ENCODE measurements around the gene NLGN4Y. TPM values are rescaled to one million over a fixed set of nuclear protein-coding genes. Genes with fewer than 3 reads are reported as not detected.

Gene NLGN4Y
- total and polyA plus RNA-seq, 2 of the 13 experiments (the other 11 are each of a cell fraction or from before 2014, with no cell fraction given), result 6.0 to 16.5 TPM

DNA sequence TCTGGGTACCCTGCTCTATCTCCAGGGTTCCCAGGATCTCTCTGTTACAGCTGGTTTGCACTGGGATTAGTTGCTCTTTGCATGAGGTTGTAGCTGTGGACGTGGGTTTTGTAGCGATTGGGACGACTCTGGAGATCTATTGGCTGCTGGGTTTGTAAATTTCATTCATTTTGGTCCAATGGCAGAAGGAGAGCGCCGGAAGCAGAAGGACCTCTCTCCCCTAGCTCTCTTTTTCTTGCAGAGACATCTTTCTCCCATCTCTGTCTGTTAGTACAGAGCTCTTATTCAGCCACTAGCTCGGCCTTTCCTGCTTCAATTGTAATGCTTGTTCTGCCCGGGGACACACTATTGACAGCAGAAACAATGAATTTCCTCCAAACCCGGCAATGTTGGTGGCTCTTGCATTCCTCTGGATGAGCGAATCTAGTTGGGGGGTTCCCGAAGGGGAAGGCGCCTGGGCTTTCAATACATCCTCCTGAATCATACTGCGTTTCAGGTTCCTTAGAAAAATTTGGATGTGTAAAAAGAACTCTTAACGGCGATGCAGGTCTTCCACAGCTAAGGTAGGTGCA is 1.9 kb upstream of the NLGN4Y start:
- 70% methylated on average over 9 of the region's 14 CpGs for WGBS (ENCODE audit: low lambda C conversion rate)
- in situ Hi-C loops (cut with HindIII; ENCODE audit: extremely low pct_ligation_motif_present, low pct_unique_long_range_greater_than_20kb) (no loop called here), intact Hi-C loops (cut with micrococcal nuclease; ENCODE audit: unreplicated experiment) (no loop called here)
- H3K9me3 ChIP-seq (ENCODE audit: low read length), result no peaks in the 10 kb centered on the region
- ATAC-seq, result no peak
- no peak overlapping the region for H3K9ac ChIP-seq (ENCODE audit: insufficient read depth, low read depth, low read length)
- H3K36me3 ChIP-seq (replicated peaks in 1 of 2; ENCODE audit: control insufficient read depth in 1 of 2, insufficient read depth in 2 of 2, low read length in 2 of 2), result no peaks in the 10 kb centered on the region
- peaks cover 14% of the 10 kb centered on the region for H3K79me2 ChIP-seq (ENCODE audit: insufficient read depth, low read length)
- H3K4me2 ChIP-seq (ENCODE audit: low read depth, low read length), result no peak overlapping the region
- POLR2A ChIA-PET, result no interaction called here
- DNase-seq (ENCODE audit: low spot score), result no peak
- no peak overlapping the region for H2AFZ ChIP-seq (ENCODE audit: low read length)
- no peak overlapping the region for H3K27ac ChIP-seq (ENCODE audit: extremely low read length, insufficient read depth, low read length)
- H3K4me3 ChIP-seq (replicated peaks in 1 of 3; ENCODE audit: insufficient read depth in 1 of 3, low read depth in 2 of 3, low read length in 3 of 3), result no peak overlapping the region
- peaks cover 16% of the 10 kb centered on the region for H3K4me1 ChIP-seq (ENCODE audit: insufficient read depth, low read length)
- CTCF ChIA-PET (ENCODE audit: low intra/inter-chr PET ratio, low total read pairs), result no interaction called here
- H4K20me1 ChIP-seq (ENCODE audit: insufficient read depth, low read length), result no peaks in the 10 kb centered on the region; the same call in 1 of the 2 replicates
- BruUV-seq (replicated peaks), result no TSS peak
- no peak for FAIRE-seq
- no peaks in the 10 kb centered on the region; a peak in 1 of 5 replicates for H3K27me3 ChIP-seq (ENCODE audit: control insufficient read depth in 1 of 2, insufficient read depth in 2 of 2, low read length in 2 of 2)
- no peak for TF ChIP-seq ZNF562 (CRISPR knock-in tag; IDR thresholded peaks at IDR 0.05; ENCODE audit: borderline replicate concordance)
- no peak for TF ChIP-seq ZNF75D (CRISPR knock-in tag; IDR thresholded peaks at IDR 0.05; ENCODE audit: borderline replicate concordance)
- TF ChIP-seq ZNF30 (CRISPR knock-in tag; IDR thresholded peaks at IDR 0.05), result no peak
- no peak for TF ChIP-seq ZNF12 (CRISPR knock-in tag; IDR thresholded peaks at IDR 0.05)
- no peak for TF ChIP-seq TARDBP (CRISPR knock-in tag; IDR thresholded peaks at IDR 0.05)
- no peak for TF ChIP-seq DPF2 (CRISPR knock-in tag; IDR thresholded peaks at IDR 0.05; ENCODE audit: borderline replicate concordance, low read depth)
- TF ChIP-seq, protein P1, sequence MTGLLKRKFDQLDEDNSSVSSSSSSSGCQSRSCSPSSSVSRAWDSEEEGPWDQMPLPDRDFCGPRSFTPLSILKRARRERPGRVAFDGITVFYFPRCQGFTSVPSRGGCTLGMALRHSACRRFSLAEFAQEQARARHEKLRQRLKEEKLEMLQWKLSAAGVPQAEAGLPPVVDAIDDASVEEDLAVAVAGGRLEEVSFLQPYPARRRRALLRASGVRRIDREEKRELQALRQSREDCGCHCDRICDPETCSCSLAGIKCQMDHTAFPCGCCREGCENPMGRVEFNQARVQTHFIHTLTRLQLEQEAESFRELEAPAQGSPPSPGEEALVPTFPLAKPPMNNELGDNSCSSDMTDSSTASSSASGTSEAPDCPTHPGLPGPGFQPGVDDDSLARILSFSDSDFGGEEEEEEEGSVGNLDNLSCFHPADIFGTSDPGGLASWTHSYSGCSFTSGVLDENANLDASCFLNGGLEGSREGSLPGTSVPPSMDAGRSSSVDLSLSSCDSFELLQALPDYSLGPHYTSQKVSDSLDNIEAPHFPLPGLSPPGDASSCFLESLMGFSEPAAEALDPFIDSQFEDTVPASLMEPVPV (CRISPR knock-in tag; IDR thresholded peaks at IDR 0.05), result no peak
- TF ChIP-seq ZNF20 (CRISPR knock-in tag; IDR thresholded peaks at IDR 0.05), result no peak
- TF ChIP-seq, protein P2, sequence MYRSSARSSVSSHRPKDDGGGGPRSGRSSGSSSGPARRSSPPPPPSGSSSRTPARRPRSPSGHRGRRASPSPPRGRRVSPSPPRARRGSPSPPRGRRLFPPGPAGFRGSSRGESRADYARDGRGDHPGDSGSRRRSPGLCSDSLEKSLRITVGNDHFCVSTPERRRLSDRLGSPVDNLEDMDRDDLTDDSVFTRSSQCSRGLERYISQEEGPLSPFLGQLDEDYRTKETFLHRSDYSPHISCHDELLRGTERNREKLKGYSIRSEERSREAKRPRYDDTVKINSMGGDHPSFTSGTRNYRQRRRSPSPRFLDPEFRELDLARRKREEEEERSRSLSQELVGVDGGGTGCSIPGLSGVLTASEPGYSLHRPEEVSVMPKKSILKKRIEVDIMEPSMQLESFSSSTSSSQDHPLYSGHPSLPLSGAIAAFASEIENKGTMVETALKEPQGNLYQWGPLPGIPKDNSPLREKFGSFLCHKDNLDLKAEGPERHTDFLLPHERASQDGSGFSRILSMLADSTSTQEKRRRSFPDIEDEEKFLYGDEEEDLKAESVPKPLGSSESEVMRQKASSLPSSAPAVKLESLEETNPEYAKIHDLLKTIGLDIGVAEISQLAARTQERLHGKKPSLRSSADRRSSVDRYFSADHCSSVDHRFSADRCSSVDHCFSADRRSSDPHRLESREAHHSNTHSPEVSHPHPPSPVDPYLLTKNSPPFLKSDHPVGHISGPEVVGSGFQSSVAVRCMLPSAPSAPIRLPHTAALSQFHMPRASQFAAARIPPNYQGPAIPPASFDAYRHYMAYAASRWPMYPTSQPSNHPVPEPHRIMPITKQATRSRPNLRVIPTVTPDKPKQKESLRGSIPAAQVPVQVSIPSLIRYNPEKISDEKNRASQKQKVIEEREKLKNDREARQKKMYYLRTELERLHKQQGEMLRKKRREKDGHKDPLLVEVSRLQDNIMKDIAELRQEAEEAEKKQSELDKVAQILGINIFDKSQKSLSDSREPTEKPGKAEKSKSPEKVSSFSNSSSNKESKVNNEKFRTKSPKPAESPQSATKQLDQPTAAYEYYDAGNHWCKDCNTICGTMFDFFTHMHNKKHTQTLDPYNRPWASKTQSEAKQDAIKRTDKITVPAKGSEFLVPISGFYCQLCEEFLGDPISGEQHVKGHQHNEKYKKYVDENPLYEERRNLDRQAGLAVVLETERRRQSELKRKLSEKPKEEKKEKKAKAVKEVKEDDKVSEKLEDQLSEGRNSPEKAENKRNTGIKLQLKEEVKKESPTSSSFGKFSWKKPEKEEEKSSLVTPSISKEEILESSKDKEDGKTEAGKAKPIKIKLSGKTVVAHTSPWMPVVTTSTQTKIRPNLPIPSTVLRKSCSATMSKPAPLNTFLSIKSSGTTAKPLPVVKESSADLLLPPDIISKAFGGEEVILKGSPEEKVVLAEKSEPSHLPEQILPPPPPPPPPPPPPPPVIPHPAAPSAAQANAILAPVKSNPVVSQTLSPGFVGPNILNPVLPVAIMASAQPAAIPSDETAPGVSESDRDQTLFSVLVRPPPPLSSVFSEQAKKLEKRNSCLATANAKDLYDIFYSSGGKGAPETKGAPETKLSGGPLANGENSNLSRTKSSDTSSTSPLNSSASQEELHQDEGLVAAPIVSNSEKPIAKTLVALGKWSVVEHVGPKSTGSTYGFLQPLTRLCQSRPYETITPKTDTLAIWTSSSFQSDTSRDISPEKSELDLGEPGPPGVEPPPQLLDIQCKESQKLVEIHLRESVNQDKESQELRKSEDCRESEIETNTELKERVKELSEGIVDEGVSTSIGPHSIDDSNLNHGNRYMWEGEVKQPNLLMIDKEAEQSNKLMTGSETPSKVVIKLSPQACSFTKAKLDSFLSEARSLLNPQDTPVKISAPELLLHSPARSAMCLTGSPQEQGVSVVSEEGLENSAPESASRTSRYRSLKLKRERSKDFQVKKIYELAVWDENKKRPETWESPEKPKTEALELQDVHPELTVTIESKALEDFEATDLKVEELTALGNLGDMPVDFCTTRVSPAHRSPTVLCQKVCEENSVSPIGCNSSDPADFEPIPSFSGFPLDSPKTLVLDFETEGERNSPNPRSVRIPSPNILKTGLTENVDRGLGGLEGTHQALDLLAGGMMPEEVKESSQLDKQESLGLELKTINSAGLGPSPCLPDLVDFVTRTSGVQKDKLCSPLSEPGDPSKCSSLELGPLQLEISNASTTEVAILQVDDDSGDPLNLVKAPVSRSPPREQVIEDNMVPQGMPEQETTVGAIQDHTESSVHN (CRISPR knock-in tag; IDR thresholded peaks at IDR 0.05), result no peak

Data from HepG2 (cell line).